ENCODE results near the gene OPA1.

OPA1 gene

GRCh38 chr3:193711523-193711963 lies 118.5 kb downstream of the OPA1 start:
- Histone ChIP-seq H3K4me1 (ENCODE audit: control insufficient read depth, low read length) (peaks cover 8% of the 10 kb centered on the region), H3K4me3 (ENCODE audit: low read length) (no peak overlapping the region), H3K27ac (ENCODE audit: low read depth, low read length) (no peak overlapping the region), H4K20me1 (ENCODE audit: control insufficient read depth, insufficient read depth, low read depth, low read length) (no peaks in the 10 kb centered on the region), H3K27me3 (ENCODE audit: control insufficient read depth, low read length) (no peaks in the 10 kb centered on the region), H3K9me2 (replicated peaks; ENCODE audit: control insufficient read depth, low read length) (no peaks in the 10 kb centered on the region), H3K36me3 (ENCODE audit: control insufficient read depth, low read length) (0 out of 2 replicates have a peak, but pooled peaks cover 2% of the 10 kb centered on the region), H3F3A (ENCODE audit: control insufficient read depth, insufficient read depth) (no peaks in the 10 kb centered on the region), H3K9me3 (ENCODE audit: control insufficient read depth, insufficient read depth, low read length) (peaks cover 26% of the 10 kb centered on the region), H3K79me2 (ENCODE audit: control insufficient read depth, low read length) (no peaks in the 10 kb centered on the region), H3K4me2 (ENCODE audit: low read length) (no peak overlapping the region)
- TF ChIP-seq EZH2phosphoT487 (IDR thresholded peaks at IDR 0.05; ENCODE audit: borderline replicate concordance, low read length) (no peak), CTCF (IDR thresholded peaks at IDR 0.05; ENCODE audit: low read depth, low read length, poor library complexity, severe bottlenecking) (no peak)

GRCh38 chr3:193711964-193712598 lies 119.1 kb downstream of the OPA1 start:
- no peaks in the 10 kb centered on the region for H3K79me2 ChIP-seq (ENCODE audit: control insufficient read depth, low read length)
- TF ChIP-seq EZH2phosphoT487 (IDR thresholded peaks at IDR 0.05; ENCODE audit: borderline replicate concordance, low read length) (no peak), CTCF (IDR thresholded peaks at IDR 0.05; ENCODE audit: low read depth, low read length, poor library complexity, severe bottlenecking) (no peak)
- no peaks in the 10 kb centered on the region for H3K9me2 ChIP-seq (replicated peaks; ENCODE audit: control insufficient read depth, low read length)
- H3K27ac ChIP-seq (ENCODE audit: low read depth, low read length): no peak overlapping the region
- H3F3A ChIP-seq (ENCODE audit: control insufficient read depth, insufficient read depth): no peaks in the 10 kb centered on the region
- H3K27me3 ChIP-seq (ENCODE audit: control insufficient read depth, low read length): no peaks in the 10 kb centered on the region
- peaks cover 28% of the 10 kb centered on the region for H3K9me3 ChIP-seq (ENCODE audit: control insufficient read depth, insufficient read depth, low read length)
- H4K20me1 ChIP-seq (ENCODE audit: control insufficient read depth, insufficient read depth, low read depth, low read length): no peaks in the 10 kb centered on the region
- peaks cover 13% of the 10 kb centered on the region for H3K4me1 ChIP-seq (ENCODE audit: control insufficient read depth, low read length)
- 0 out of 2 replicates have a peak, but pooled peaks cover 2% of the 10 kb centered on the region for H3K36me3 ChIP-seq (ENCODE audit: control insufficient read depth, low read length)
- H3K4me3 ChIP-seq (ENCODE audit: low read length): no peak overlapping the region
- no peak overlapping the region for H3K4me2 ChIP-seq (ENCODE audit: low read length)

- Histone ChIP-seq H3K4me2 (ENCODE audit: low read length) (no peak overlapping the region), H3K9me3 (ENCODE audit: control insufficient read depth, insufficient read depth, low read length) (peaks cover 28% of the 10 kb centered on the region), H3K4me3 (ENCODE audit: low read length) (no peak overlapping the region), H3K79me2 (ENCODE audit: control insufficient read depth, low read length) (no peaks in the 10 kb centered on the region), H3K27me3 (ENCODE audit: control insufficient read depth, low read length) (no peaks in the 10 kb centered on the region), H3K36me3 (ENCODE audit: control insufficient read depth, low read length) (0 out of 2 replicates have a peak, but pooled peaks cover 2% of the 10 kb centered on the region), H3K9me2 (replicated peaks; ENCODE audit: control insufficient read depth, low read length) (no peaks in the 10 kb centered on the region), H3K27ac (ENCODE audit: low read depth, low read length) (no peak overlapping the region), H3K4me1 (ENCODE audit: control insufficient read depth, low read length) (peaks cover 13% of the 10 kb centered on the region), H3F3A (ENCODE audit: control insufficient read depth, insufficient read depth) (no peaks in the 10 kb centered on the region), H4K20me1 (ENCODE audit: control insufficient read depth, insufficient read depth, low read depth, low read length) (no peaks in the 10 kb centered on the region)
- TF ChIP-seq CTCF (IDR thresholded peaks at IDR 0.05; ENCODE audit: low read depth, low read length, poor library complexity, severe bottlenecking) (no peak), EZH2phosphoT487 (IDR thresholded peaks at IDR 0.05; ENCODE audit: borderline replicate concordance, low read length) (no peak)
Measured at GRCh38 chr3:193712938-193713337, 119.9 kb downstream of the OPA1 start.

Data from DOHH2 (cell line).